ENCODE results near the gene DDX56.
"Not testable (repeated sequence)": the region's sequence is repeated elsewhere in the genome, so short reads cannot be mapped to it uniquely, and the experiment has no call there.

DNA sequence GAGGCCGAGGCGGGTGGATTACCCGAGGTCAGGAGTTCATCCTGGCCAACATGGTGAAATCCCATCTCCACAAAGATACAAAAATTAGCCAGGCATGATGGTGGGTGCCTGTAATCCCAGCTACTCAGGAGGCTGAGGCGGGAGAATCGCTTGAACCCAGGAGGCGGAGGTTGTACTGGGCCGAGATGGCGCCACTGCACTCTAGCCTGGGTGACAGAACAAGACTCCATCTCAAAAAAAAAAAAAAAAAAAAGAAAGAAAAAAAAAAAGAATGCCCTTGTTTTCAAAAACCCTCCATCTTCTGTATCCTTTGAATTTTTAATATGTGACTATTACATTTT lies 11.1 kb downstream of the DDX56 start:
- TF ChIP-seq, protein P1, sequence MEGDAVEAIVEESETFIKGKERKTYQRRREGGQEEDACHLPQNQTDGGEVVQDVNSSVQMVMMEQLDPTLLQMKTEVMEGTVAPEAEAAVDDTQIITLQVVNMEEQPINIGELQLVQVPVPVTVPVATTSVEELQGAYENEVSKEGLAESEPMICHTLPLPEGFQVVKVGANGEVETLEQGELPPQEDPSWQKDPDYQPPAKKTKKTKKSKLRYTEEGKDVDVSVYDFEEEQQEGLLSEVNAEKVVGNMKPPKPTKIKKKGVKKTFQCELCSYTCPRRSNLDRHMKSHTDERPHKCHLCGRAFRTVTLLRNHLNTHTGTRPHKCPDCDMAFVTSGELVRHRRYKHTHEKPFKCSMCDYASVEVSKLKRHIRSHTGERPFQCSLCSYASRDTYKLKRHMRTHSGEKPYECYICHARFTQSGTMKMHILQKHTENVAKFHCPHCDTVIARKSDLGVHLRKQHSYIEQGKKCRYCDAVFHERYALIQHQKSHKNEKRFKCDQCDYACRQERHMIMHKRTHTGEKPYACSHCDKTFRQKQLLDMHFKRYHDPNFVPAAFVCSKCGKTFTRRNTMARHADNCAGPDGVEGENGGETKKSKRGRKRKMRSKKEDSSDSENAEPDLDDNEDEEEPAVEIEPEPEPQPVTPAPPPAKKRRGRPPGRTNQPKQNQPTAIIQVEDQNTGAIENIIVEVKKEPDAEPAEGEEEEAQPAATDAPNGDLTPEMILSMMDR (IDR thresholded peaks at IDR 0.05): not testable (repeated sequence)
- TF ChIP-seq POLR2A (IDR thresholded peaks at IDR 0.05): not testable (repeated sequence)

All from esophagus squamous epithelium (tissue), 4 donors.